ENCODE results near the gene NRM. TPM values are rescaled to one million over a fixed set of nuclear protein-coding genes. Genes with fewer than 3 reads are reported as not detected.
"Not testable (repeated sequence)": the region's sequence is repeated elsewhere in the genome, so short reads cannot be mapped to it uniquely, and the experiment has no call there.

The NRM gene
- total and polyA plus RNA-seq, 9 donors = 3.4 to 23.2 (median 15.3) TPM

DNA sequence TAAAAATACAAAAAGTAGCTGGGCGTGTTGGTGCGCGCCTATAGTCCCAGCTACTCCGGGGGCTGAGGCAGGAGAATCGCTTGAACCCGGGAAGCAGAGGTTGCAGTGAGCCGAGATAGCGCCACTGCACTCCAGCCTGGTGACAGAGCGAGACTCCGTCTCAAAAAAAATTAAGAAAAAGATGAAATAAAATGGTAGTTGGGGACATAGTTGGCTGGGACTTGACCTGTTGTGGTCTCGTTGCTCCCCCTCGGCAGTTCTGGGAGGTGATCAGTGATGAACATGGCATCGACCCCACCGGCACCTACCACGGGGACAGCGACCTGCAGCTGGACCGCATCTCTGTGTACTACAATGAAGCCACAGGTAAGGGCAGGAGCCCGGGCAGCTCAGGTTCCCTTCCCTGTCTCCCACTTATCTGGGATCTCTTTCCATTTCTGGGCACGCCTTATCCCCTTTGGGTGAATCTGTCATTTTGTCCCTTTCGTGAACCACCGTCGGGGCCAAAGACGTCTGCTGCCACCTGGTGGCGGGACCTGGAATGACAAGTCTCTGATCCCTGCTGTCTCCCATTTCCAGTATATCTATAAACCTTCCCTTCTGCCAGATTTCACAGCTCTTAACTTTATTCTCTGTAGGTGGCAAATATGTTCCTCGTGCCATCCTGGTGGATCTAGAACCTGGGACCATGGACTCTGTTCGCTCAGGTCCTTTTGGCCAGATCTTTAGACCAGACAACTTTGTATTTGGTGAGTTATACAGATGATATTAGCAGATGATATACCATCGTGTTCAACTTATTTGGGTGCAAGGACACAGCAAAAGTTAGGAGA, 31.7 kb upstream of the NRM start:
- intact Hi-C loops (cut with DNase I) = loop anchor here (1.0 to 2.0 kb wide), 3 partner anchors 42 to 44 kb away; no protein-coding TSS in a partner anchor
- Histone ChIP-seq H3K36me3 (no peaks in the 10 kb centered on the region), H3K4me1 (ENCODE audit: insufficient read depth) (peaks cover 2% of the 10 kb centered on the region), H3K4me3 (peak overlapping the region; percentile 89), H3K9me3 (no peaks in the 10 kb centered on the region), H3K27me3 (no peaks in the 10 kb centered on the region), H3K27ac (peak overlapping the region in 1 of 2 donors; percentile 85)
- DNase-seq = peak; percentile 66 to 90 (median 86)
- TF ChIP-seq, protein P1, sequence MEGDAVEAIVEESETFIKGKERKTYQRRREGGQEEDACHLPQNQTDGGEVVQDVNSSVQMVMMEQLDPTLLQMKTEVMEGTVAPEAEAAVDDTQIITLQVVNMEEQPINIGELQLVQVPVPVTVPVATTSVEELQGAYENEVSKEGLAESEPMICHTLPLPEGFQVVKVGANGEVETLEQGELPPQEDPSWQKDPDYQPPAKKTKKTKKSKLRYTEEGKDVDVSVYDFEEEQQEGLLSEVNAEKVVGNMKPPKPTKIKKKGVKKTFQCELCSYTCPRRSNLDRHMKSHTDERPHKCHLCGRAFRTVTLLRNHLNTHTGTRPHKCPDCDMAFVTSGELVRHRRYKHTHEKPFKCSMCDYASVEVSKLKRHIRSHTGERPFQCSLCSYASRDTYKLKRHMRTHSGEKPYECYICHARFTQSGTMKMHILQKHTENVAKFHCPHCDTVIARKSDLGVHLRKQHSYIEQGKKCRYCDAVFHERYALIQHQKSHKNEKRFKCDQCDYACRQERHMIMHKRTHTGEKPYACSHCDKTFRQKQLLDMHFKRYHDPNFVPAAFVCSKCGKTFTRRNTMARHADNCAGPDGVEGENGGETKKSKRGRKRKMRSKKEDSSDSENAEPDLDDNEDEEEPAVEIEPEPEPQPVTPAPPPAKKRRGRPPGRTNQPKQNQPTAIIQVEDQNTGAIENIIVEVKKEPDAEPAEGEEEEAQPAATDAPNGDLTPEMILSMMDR (IDR thresholded peaks at IDR 0.05) = peak; percentile 92 to 96 (median 94)
- peak; percentile 24 for TF ChIP-seq POLR2A (IDR thresholded peaks at IDR 0.05)
- no peak for TF ChIP-seq EP300 (IDR thresholded peaks at IDR 0.05)
- 8 to 14% (median 9%) methylated on average over 27 of the region's 27 CpGs for WGBS, 3 donors

DNA sequence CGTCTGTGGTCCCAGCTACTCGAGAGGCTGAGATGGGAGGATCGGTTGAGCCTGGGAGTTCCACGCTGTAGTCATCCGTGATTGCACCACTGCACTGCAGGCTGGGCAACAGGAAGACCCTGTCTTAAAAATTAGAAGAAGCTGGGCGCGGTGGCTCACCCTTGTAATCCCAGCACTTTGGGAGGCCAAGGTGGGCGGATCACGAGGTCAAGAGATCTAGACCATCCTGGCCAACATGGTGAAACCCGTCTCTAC, 31.2 kb upstream of the NRM start:
- H3K4me1 ChIP-seq (ENCODE audit: insufficient read depth); H3K27me3 ChIP-seq; H3K9me3 ChIP-seq; H3K36me3 ChIP-seq: not testable (repeated sequence)
- DNase-seq = peak in 2 of 5 donors; percentile 24 to 63
- peak overlapping the region; percentile 85 to 94 for H3K27ac ChIP-seq
- WGBS, 3 donors = 3 to 7% (median 5%) methylated on average over 10 of the region's 10 CpGs
- intact Hi-C loops (cut with DNase I) = loop anchor here (1.0 to 2.0 kb wide), 3 partner anchors 41 to 43 kb away; no protein-coding TSS in a partner anchor
- H3K4me3 ChIP-seq = peak overlapping the region; percentile 89

DNA sequence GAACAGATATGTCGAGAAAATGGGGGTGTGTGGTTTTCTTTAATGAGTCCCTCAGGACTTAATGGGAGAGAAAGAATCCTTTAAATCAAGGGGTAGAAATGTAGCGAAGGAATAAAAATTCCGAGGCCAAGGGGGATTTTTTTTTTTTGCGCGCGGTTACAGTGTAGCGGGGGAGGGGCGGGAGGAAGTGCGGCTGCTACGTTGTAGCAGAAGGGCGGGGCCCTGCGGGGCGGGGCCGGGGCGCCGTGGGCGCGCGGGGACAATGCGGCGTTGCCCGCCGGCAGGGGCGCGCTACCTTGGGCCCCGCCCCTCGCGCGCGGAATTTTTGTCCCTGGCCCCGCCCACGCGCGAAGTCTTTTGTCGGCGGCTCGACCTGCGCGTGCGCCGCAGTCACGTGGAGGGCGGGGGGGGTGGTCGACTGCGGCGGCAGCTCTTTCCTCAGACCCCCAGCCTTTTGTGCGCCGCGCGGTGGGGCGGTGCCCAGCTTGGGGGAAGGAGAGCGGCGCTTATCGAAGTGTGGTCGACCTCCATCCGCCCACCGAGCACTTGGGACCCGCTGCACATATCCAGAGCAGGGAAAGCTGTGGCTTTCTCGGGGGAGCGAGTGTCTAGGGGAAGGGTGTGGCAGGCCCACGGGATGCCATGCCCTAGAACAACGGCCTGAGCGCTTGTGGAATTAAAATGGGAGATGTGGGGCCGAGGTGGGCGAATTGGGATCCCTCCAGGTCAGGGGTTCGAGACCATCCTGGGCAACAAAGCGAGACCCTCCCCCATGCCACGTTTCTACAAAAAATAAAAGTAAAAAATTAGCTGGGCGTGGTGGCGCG, 30.6 kb upstream of the NRM start:
- no peaks in the 10 kb centered on the region for H3K27me3 ChIP-seq
- intact Hi-C loops (cut with DNase I) = loop anchor here (1.0 to 2.0 kb wide), 4 partner anchors 35 to 43 kb away; partner anchors contain the start of gene PPP1R18 (in 3 of the 4)
- H3K4me3 ChIP-seq = peak overlapping the region; percentile 89
- TF ChIP-seq, protein P1 (IDR thresholded peaks at IDR 0.05) = peak; percentile 33 to 77 (median 41)
- no peak for TF ChIP-seq POLR2A (IDR thresholded peaks at IDR 0.05)
- no peaks in the 10 kb centered on the region for H3K9me3 ChIP-seq
- H3K4me1 ChIP-seq (ENCODE audit: insufficient read depth) = peaks cover 2% of the 10 kb centered on the region
- H3K27ac ChIP-seq = peak overlapping the region; percentile 85 to 94
- DNase-seq = peak; percentile 91 to 97 (median 93)
- H3K36me3 ChIP-seq = no peaks in the 10 kb centered on the region
- WGBS, 3 donors = 1 to 2% (median 1%) methylated on average over 57 to 71 of the region's 71 CpGs

DNA sequence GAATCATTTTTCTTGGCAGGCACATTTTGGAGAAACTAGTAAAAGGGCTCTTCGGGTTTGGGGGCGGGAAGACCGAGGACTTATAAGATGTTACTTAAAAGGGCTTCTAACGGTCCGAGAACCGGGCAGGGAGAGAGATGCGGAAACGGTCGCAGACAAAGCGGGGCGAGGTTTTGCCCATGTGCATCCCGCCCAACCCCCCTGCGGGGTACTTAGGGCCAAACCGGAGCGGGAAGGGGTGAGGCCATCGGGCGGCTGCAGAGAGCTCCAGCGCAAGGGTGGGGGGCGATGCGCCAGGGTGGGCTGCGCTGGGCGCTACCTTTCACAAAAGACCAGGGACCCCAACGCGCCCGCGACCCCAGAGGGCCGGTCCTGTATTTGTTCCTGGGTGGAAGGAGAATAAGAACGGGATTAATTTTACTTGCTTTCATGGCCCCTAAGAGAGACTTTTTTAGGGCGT, 30.0 kb upstream of the NRM start:
- Histone ChIP-seq H3K27ac (peak overlapping the region; percentile 31 to 94), H3K4me1 (ENCODE audit: insufficient read depth) (peaks cover 2% of the 10 kb centered on the region), H3K4me3 (peak overlapping the region; percentile 89), H3K9me3 (no peaks in the 10 kb centered on the region), H3K27me3 (no peaks in the 10 kb centered on the region), H3K36me3 (no peaks in the 10 kb centered on the region)
- peak; percentile 77 to 85 (median 81) for DNase-seq
- 0 to 1% (median 0%) methylated on average over 29 of the region's 29 CpGs for WGBS, 3 donors
- peak; percentile 28 for TF ChIP-seq POLR2A (IDR thresholded peaks at IDR 0.05)
- TF ChIP-seq EP300 (IDR thresholded peaks at IDR 0.05) = no peak
- intact Hi-C loops (cut with DNase I) = loop anchor here in 3 of 4 donors (2.0 kb wide), 1 partner anchor 34 kb away; the partner anchor contains the start of gene PPP1R18 (in 3 of the 3)
